Activated CD4-positive, alpha-beta T cell treated with anti-CD3 and anti-CD28 coated beads, Interleukin-2, amount 50 U/mL, for 1 hour (primary cell): ENCODE results near the gene TRAPPC3.

ENCODE experiments used
- DNase-seq: peaks from one replicate; pipeline ENCODE4 v3.0.0-alpha.2; 2020

TRAPPC3 gene

DNA sequence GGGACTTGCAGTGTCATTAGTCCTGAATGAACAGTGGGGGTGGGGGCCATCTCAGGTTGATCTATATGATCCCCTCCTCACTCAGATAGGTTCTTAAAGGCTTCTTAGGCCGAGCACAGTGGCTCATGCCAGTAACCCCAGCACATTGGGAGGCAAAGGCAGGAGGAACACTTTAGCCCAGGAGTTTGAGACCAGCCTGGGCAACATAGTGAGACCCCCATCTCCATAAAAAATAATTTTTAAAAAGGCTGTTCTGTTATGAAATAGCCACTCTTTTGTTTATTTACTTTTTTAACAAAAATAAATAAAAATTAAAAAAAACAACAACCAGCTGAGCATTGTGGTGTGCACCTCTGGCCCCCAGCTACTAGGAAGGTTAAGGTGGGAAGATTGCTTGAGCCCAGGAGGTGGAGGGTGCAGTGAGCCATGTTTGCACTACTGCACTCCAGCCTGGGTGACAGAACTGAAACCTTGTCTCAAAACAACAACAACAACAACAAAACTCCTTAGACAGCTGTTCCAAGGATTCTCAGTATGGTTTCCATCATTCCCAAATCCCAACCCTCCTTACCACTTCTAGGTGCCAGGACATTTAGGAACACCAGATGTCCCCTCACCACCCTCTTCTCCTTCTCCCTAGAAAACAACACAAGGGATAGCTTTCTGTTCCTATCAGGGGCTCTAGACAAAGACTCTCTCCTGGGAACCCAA, 2.0 kb upstream of the TRAPPC3 start:
- no peak for DNase-seq

DNA sequence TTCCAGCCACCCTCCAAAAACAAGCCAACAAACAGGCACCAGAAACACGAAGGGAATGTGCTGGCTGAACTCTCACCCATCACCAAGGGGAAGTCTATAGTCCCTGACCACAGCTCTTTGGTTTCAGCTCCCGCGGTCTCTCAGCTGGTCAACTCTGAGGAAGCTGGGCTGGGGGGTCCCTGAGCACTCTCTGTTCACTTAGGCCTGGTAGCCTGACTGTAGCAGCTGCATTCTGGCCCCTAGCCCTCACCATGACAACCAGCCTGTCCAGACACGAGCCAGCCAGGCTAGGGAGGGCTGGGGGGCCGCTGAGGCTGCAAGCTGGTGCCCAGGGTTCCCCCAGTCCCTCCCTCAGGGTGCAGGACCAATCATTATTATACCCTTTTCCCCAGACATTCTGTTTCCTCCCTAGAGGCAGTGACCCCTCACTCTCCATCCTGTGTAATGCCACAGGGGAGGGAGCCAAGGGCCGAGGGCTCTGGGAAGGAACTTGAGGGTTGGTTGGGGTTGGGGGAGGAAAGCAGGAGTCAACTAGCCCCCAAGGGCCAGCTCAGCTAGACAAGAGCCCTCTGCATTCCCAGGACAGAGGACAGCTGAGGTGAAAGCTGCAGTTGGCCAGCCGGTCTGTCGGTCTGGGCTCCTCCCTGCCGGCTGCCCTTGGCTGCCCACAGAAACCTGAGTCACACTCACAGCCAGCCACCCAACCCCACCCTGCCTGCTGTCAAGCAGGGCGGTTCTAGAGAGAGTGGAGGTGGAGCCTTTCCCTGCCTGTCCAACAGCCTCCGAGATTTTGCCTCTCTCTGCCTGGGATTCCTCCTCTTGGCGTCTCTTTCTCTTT, 1.2 kb upstream of the TRAPPC3 start:
- DNase-seq, result peak; percentile 66

GRCh38 chr1:36149973-36150295, 648 bp upstream of the TRAPPC3 start:
- DNase-seq, result no peak

- DNase-seq, result no peak
These were observed 457 bp downstream of the TRAPPC3 start for GRCh38 chr1:36148821-36149236.

DNA sequence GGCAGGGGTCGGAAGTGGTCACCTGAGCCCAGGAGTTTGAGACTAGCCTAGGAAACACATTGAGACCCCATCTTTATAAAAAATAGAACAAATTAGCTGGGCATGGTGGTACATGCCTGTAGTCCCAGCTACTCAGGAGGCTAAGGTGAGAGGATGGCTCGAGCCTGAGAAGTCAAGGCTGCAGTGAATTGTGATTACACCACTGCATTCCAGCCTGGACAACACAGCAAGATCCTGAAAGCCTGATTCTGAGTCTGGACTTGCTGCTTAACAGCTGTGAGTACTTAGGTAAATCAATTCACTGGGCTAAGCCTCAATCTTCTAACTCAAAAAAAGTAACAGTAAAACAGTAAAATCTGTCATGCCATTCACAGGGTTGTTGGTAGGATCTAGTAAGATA, 4.9 kb downstream of the TRAPPC3 start:
- DNase-seq, result no peak

DNA sequence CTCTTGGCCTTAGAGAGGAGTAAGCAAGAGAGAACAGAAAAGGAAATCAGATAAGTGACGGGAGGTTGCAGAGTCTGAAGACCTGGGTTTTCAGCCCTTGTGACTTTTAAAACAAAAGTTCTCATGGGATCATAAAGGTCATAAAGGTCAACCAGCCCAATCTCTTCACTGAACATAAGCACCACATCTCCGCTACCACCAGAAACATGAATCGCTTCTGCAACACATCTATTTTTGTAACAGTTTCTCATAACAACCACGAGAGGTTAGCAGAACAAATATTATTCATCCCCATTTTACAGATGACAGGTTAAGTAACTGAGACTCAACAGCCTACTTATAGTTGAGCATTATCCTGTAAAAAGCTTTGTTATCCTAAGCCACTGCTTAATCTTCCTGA, 5.9 kb downstream of the TRAPPC3 start:
- no peak for DNase-seq

DNA sequence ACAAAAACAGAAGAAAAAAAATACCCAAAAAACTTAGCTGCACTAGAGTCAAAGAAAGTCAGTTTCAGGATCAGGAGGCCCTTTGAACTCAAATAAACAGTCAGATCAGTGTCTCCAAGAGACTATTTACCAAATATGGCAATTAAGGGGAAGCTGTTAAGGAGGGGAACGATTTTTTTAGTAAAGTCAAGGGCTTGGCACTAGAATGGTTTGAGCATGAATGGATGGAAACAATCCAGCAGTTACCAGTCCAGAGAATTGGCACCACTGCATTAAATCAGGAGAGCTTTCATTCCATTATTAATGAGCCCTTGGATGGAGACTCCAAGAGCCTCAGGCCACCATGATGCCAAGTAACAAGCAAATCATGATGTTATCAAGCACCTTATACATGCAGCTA, 7.2 kb downstream of the TRAPPC3 start:
- no peak for DNase-seq

GRCh38 chr1:36139521-36139920, 9.8 kb downstream of the TRAPPC3 start:
- no peak for DNase-seq

DNA sequence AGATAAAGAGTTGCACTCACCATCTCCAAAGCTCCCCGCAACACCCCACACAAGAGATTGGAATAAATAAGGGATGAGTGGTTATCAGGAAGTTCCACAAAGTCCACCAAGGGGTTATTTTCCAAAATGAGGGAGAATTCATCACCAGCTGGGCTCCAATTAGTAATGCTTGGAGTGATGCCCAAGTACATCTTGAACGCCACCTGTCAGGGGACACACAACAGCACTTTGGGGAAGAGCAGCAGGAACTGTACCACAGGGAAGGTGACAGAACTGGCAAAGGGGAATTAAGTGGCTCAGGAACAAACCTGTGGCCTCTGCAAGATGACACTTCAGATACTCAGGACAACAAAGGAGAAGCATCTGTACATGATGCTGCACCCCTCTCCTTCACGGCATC, 11.5 kb downstream of the TRAPPC3 start:
- DNase-seq, result no peak

- DNase-seq, result no peak
These were observed 12.1 kb downstream of the TRAPPC3 start for GRCh38 chr1:36137226-36137625.

DNA sequence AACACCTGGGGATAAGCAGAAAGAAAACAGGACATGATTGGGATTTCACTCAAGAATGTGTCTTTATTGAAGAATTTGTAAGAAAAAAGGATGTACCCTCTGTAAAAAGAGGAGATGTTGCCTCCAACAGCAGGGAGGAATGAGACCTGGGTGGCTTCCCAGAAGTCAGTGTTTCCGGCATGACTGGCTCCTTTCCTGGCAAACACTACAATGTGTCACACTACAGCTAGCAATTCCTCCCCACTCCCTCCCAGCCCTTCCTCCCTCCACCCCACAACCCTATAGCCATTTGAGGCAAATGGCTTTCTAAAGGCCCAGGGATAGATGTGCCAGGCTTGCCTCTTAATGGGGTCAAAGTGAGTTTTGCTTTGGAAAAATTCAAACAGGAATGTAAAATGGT, 12.8 kb downstream of the TRAPPC3 start:
- no peak for DNase-seq

GRCh38 chr1:36135796-36136195, 13.5 kb downstream of the TRAPPC3 start:
- DNase-seq, result no peak

DNA sequence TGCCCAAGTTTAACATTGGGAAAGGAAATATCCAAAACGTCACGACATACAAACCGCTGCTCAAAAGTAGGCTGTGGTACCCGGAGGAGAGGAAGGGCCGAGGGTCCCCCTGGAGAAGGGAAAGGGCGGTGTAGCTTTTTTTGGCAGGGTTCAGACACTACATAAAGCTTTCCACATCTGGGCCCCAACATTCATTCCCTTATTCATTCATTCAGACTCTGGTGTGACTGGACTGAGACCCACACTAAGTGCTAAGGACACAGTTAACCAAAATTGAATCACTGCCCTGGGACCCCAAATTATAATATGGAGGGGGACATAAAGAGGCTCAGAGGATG, 14.0 kb downstream of the TRAPPC3 start:
- DNase-seq, result no peak

DNA sequence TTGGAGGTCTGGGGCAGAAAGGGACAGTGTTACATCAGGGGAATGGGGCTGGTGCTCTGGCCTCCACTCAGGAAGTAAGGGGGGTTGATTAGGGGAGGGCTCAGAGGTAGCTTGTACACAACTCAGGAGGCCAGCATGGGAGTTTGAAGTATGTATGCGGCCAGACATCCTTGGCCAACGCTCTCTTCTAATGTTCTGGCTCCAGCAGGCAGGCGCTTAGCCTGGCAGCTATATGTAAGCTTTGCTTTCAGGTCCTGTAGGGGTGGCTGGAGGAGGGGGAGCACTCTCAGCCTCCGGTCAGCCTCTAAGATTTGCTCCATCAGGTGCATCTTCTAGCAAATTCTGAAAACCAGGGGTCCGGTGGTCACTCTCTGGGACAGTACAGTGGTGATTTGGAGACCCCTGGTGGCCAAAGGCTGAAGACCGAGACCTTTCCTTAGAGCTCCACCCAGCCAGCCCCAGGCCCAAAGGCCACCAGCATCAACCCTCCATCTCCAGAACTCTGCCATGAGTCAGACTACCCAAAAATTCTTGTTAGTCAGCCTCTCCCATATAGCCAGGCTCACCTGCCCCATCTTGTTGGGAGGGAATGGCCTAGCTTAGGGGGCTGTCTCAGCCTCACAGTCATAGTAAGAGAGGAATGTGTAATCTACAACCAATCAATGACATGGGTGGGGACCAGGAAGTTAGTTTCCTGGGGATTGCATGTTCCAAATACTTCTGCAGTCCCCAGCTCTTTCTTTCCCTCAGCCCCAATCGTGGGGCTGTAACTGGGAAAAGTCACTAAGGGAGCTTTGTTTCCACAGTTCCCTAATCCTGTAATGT, 14.6 kb downstream of the TRAPPC3 start:
- no peak for DNase-seq

- no peak for DNase-seq
These were observed 15.3 kb downstream of the TRAPPC3 start for GRCh38 chr1:36134031-36134430.

DNA sequence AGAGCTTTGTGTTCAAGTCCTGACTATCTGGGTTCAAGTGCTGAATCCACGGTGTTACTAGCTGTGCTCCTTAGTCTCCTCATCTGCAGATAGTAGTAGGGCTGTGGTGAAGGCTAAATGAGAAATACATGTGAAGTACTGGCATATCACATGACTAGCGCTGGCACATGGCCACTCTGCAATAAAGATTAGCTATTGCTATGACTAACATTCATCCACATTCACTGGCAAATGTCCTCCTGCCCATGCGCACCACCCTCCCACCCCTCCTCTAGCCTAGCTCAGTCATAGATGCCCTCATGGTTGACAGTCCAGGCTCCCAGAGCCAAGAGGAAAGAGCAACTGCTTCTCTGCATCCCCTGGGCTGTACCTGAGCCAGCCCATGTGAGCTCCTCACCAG, 15.8 kb downstream of the TRAPPC3 start:
- DNase-seq, result no peak

DNA sequence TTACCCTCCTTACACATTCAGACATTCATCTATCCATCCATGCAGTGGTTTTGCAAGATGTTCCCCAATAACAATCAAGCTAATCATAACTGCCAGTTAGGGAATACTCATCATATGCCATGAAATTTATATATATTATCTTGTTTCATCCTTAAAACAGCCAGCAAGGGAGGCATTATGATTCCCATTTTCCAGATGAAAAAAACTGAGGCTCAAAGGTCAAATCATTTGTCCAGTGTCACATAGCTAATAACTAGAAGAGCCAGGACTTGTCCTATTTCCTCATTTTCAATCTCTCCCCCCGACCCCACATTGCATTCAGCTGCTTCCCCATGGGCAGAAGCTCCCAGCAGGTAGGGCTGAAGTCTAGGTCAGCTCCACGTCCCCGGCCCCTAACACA, 17.3 kb downstream of the TRAPPC3 start:
- no peak for DNase-seq

DNA sequence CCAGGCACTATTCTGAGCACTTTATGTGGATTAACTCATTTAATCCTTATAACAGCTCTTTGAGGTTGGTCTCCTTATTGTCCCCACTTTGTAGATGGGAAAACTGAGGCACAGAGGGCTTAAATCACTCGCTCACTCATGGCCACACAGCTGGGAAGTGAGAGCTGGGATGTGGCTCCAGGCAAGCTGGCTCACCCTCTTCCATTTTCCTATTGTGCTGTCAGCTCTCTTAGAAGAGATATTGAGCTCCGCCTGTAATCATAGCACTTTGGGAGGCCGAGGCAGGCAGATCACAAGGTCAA, 20.4 kb downstream of the TRAPPC3 start:
- no peak for DNase-seq

DNA sequence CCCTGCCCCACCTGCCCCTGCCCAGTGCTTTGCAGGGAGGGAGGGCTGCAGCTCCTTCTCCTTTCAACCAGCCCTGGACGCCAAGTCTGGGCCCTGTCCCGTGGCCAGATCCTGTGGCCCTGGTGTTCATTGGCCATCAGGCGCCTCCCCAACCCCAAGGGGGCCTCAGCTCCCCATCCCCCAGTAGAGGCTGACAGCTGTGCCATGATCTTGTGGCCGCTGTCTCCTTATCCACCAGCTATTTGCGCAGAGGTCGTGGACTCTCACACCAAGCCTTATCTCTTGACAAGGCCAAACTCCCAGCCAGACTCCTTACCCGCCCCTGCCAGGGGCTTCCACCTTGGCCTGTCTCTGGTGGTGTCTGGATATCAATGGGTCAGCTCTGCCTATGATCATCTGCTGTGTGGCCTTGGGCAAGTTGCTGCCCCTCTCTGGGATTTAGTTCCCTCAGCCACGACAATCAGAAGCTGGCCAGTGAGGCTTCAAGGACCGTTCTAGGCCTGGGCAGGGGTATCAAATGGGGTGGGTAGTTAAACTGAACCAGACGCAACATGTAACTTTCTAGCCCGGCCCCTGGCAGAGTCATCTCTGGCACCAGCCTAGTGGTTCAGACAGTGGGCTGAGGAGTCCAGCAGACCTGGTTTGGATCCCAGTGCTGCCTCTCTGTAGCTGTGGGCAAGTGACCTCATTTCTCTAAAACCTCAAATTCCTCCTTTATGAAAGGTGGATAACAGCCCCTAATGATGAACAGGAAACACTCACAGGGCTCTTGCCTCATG, 21.0 kb downstream of the TRAPPC3 start:
- DNase-seq, result no peak

- DNase-seq, result no peak
These were observed 22.3 kb downstream of the TRAPPC3 start for GRCh38 chr1:36126797-36127500.

- no peak for DNase-seq
These were observed 23.1 kb downstream of the TRAPPC3 start for GRCh38 chr1:36126005-36126716.
